ENCODE measurements around the gene POLH.

The POLH gene

DNA sequence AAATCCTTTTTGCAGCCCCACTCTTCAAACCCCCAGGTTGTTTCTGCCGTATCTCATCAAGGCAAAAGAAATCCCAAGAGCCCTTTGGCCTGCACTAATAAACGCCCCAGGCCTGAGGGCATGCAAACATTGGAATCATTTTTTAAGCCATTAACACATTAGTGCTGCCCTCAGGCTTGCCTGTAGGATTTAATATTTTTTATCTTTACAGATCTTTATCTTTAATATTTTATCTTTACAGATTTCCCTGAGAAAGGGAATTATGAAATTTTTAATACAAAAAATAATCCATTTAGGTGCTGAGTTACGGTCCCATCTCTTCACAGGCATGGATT is 38.4 kb downstream of the POLH start:
- intact Hi-C loops (cut with DNase I; ENCODE audit: low total_unique reads): no loop called here
- Histone ChIP-seq H3K27ac (no peak overlapping the region), H3K9me3 (no peaks in the 10 kb centered on the region), H3K4me1 (no peaks in the 10 kb centered on the region), H3K36me3 (peaks cover 17 to 57% (median 30%) of the 10 kb centered on the region in 3 donors), H3K27me3 (no peaks in the 10 kb centered on the region), H3K4me3 (no peak overlapping the region)
- no peak for DNase-seq
- TF ChIP-seq CTCF (IDR thresholded peaks at IDR 0.05): no peak

DNA sequence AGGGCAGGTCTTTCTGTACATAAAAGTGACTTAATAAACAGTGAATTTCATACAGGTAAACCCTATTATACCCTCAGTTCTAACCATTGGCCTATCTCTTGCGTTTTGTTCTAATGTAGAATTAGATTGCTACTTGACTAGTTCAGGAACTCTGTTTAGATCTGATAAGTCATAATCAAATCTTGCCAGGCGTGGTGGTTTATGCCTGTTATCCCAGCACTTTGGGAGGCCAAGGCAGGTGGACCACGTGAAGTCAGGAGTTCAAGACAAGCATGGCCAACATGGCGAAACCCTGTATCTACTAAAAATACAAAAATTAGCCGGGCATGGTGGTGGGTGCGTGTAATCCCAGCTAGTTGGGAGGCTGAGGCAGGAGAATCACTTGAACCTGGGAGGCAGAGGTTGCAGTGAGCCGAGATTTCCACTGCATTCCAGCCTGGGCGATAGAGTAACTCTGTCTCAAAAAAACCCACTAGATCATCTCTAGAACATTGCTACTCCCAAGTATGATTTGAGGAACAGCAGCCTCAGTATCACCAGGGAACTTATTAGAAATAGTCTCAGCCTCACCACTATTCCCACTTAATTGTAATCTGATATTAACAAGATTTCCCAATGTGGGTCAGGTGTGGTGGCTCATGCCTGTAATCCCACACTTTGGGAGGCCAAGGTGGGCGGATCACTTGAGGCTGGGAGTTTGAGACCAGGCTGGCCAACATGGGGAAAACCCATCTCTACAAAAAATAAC is 40.9 kb downstream of the POLH start:
- H3K27ac ChIP-seq: no peak overlapping the region
- H3K9me3 ChIP-seq: no peaks in the 10 kb centered on the region
- no peaks in the 10 kb centered on the region for H3K4me1 ChIP-seq
- TF ChIP-seq CTCF (IDR thresholded peaks at IDR 0.05): no peak
- peaks cover 36 to 64% (median 42%) of the 10 kb centered on the region in 3 donors for H3K36me3 ChIP-seq
- intact Hi-C loops (cut with DNase I; ENCODE audit: low total_unique reads): no loop called here
- no peaks in the 10 kb centered on the region for H3K27me3 ChIP-seq
- DNase-seq: no peak
- H3K4me3 ChIP-seq: no peak overlapping the region

DNA sequence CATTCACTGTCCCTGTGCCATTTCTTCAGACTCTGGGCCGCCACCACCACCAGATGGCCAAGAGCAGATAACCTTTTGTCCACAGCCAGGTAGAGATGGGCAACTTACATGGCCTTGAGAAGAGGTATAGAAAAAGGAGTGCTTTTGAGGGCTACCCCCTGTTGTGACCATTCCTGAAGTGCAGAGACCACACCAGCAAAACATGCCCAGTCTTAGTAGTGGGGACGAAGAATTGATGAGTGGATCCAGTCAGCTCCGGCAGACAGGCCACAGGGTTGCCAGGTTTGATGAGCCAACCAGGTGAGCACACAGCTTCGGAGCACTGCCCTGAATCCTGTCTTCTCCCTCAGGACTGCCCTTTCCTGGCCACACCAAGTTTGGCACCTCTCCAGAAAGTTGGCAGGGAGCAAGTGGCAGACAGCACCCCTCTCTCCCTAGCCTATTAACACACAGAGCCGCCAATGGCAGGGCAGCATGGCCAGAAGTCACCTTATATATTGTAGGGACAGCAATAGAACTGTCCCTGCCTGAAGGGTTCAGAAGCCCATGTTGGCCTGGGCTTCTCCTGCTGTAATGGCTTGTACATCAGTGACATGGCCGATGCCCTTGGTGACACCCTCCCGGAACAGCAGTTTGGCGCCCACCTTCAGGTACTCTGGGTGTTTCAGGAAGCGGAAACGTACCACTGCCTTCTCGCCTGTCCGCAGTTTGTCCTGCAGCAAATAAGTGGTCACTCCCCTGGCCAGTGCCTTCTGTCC is 45.3 kb downstream of the POLH start:
- DNase-seq: no peak
- H3K27ac ChIP-seq: no peak overlapping the region
- peaks cover 64 to 77% (median 67%) of the 10 kb centered on the region in 3 donors for H3K36me3 ChIP-seq

GRCh38 chr6:43621836-43622180 is 45.8 kb downstream of the POLH start:
- DNase-seq: no peak
- intact Hi-C loops (cut with DNase I; ENCODE audit: low total_unique reads): no loop called here
- peaks cover 64 to 78% (median 71%) of the 10 kb centered on the region in 3 donors for H3K36me3 ChIP-seq
- H3K27ac ChIP-seq: no peak overlapping the region
- H3K27me3 ChIP-seq: no peaks in the 10 kb centered on the region
- TF ChIP-seq CTCF (IDR thresholded peaks at IDR 0.05): no peak
- no peaks in the 10 kb centered on the region for H3K9me3 ChIP-seq
- peaks cover 0 to 4% (median 2%) of the 10 kb centered on the region in 4 donors for H3K4me1 ChIP-seq
- H3K4me3 ChIP-seq: no peak overlapping the region

More for the DNA sequence above, 45.3 kb downstream of the POLH start:
- no peak for TF ChIP-seq CTCF (IDR thresholded peaks at IDR 0.05)
- Histone ChIP-seq H3K4me1 (no peaks in the 10 kb centered on the region), H3K4me3 (no peak overlapping the region), H3K27me3 (no peaks in the 10 kb centered on the region), H3K9me3 (no peaks in the 10 kb centered on the region)
- intact Hi-C loops (cut with DNase I; ENCODE audit: low total_unique reads): no loop called here

DNA sequence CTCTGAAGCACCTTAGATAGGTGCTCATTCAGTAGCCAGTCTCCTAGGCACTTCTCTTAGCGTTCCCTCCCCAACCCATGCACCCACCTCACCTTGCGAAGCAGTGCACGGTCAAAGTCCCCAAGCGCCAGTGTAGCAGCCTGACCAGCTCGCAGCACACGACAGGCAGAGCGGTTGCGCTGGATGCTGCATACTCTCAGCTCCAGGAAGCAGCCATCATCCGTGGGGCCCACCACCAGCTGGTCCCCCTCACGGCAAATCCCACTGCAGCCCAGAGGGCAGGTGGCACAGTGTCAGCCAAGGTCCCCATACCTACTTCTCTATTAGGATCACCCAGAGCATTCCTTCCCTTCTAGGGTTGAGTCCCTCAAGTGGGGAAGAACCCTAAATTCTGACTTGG is 46.6 kb downstream of the POLH start:
- Histone ChIP-seq H3K27me3 (no peaks in the 10 kb centered on the region), H3K9me3 (no peaks in the 10 kb centered on the region), H3K27ac (no peak overlapping the region), H3K36me3 (peaks cover 64 to 78% (median 71%) of the 10 kb centered on the region in 3 donors), H3K4me1 (peaks cover 0 to 12% (median 9%) of the 10 kb centered on the region in 4 donors), H3K4me3 (no peak overlapping the region)
- no peak for TF ChIP-seq CTCF (IDR thresholded peaks at IDR 0.05)
- no peak for DNase-seq
- intact Hi-C loops (cut with DNase I; ENCODE audit: low total_unique reads): no loop called here
